GM12865 (cell line): ENCODE data around the gene CT45A9.
"Not testable (repeated sequence)": the region's sequence is repeated elsewhere in the genome, so short reads cannot be mapped to it uniquely, and the experiment has no call there.

Source experiments
- DNase-seq: peaks from one replicate; pipeline ENCODE4 v3.0.0; 2010; ENCODE audit warnings: low read depth
- H3K4me3 ChIP-seq: 2 replicates; pipeline ENCODE4 v1.5.1; 2011; ENCODE audit warnings: mild to moderate bottlenecking, low read depth, low read length, control low read depth
- CTCF ChIP-seq: IDR thresholded peaks from 2 replicates; pipeline ENCODE4 v1.5.1; 2011; ENCODE audit warnings: low read length, control low read depth, low read depth, inconsistent platforms; ENCODE audit not compliant: insufficient read depth; ENCODE audit errors: missing control alignments

Gene CT45A9, protein sequence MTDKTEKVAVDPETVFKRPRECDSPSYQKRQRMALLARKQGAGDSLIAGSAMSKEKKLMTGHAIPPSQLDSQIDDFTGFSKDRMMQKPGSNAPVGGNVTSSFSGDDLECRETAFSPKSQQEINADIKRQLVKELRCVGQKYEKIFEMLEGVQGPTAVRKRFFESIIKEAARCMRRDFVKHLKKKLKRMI

GRCh38 chrX:135871712-135872111 lies at the start of gene CT45A9:
Gene CT45A9 (minus strand): TSS chrX:135871812. CDS start chrX:135868061, 3,751 bp downstream.
- not testable (repeated sequence) for DNase-seq, H3K4me3 ChIP-seq

GRCh38 chrX:135920516-135920915 lies 48.9 kb upstream of the CT45A9 start:
- not testable (repeated sequence) for H3K4me3 ChIP-seq, DNase-seq

DNA sequence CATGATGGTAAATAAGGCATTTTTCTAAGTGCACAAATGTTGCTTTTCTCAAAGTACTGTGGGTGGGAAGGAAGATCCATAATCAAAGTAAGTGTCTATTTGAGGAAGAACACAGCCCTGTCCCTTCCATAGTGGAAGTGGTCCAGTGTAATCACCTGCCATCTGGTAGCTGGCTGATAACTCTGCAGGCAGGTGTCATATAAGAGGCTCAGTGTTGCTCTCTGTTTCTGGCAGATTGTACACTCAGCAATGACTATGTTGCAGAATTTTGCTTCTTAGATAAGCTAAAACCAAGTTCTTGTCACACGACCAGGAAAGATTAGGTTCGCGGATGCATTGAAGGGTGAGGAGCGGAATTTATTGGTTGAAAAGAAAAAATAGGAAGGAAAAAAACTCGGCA lies 42.8 kb upstream of the CT45A9 start:
- TF ChIP-seq CTCF = no peak
- no peak for DNase-seq
- H3K4me3 ChIP-seq = no peak overlapping the region

- TF ChIP-seq CTCF = no peak
- no peak for DNase-seq
- no peak overlapping the region for H3K4me3 ChIP-seq
Observed at GRCh38 chrX:135910251-135910650, 38.6 kb upstream of the CT45A9 start.

GRCh38 chrX:135893294-135893817 lies 21.7 kb upstream of the CT45A9 start, which contains the start of the genes CT45A10 and SAGE1:
Gene CT45A10 (minus strand): TSS chrX:135893444. CDS start chrX:135885344, 8,100 bp downstream.
Gene SAGE1 (plus strand): TSS chrX:135893716. CDS start chrX:135896243, 2,527 bp downstream.
- no peak within 1 kb of the TSS for H3K4me3 ChIP-seq
- no peak for TF ChIP-seq CTCF
- DNase-seq = no peak

DNA sequence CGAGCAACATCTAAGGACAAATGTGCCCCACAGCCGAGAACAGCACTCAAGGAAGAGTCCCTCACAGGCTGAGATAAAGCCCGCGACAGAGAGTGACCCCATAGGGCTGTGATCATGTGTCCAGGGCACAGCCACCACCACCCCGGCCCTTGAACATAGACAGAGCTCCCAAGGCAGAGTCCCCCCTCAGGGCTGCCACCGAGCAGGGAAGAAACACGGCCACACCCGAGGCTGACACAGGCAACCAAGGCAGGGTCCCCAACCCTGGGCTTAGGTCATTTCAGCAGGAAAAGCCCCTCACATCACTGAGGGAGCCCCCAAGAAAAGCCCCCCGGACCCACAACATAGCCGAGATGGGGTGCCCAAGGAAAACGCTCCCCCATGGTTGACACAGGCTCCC lies 21.2 kb upstream of the CT45A9 start:
- TF ChIP-seq CTCF = no peak
- no peak for DNase-seq
- no peak overlapping the region for H3K4me3 ChIP-seq

DNA sequence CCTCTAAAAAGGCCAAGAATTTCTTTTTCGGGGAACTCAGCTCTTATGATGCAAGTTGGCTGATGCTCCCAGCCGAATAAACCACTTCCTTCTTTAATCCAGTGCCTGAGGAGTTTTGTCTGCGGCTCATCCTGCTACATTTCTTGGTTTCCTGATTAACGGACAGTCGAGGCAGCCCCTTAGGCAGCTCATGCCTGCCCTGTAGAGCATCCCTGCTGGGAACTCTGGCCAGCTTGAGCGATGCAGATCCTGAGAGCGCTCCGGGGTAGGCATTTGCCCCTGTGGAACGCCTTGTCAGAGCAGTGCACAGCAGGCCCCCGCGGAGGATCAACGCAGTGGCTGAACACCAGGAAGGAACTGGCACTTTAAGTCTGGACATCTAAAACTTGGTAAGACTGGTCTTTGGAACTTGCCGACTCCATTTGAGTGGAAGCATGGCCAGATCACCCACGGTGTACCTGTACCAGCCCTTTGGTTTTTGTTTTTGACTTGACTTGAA lies 18.5 kb upstream of the CT45A9 start:
- TF ChIP-seq CTCF = no peak
- no peak overlapping the region for H3K4me3 ChIP-seq
- DNase-seq = no peak

GRCh38 chrX:135888976-135889375 lies 17.4 kb upstream of the CT45A9 start:
- H3K4me3 ChIP-seq = not testable (repeated sequence)
- DNase-seq = peak; percentile 37
- peak; percentile 27 for TF ChIP-seq CTCF

GRCh38 chrX:135888230-135888629 lies 16.6 kb upstream of the CT45A9 start:
- not testable (repeated sequence) for H3K4me3 ChIP-seq, DNase-seq

- H3K4me3 ChIP-seq, DNase-seq: not testable (repeated sequence)
Observed at GRCh38 chrX:135882741-135883140, 11.1 kb upstream of the CT45A9 start.

DNA sequence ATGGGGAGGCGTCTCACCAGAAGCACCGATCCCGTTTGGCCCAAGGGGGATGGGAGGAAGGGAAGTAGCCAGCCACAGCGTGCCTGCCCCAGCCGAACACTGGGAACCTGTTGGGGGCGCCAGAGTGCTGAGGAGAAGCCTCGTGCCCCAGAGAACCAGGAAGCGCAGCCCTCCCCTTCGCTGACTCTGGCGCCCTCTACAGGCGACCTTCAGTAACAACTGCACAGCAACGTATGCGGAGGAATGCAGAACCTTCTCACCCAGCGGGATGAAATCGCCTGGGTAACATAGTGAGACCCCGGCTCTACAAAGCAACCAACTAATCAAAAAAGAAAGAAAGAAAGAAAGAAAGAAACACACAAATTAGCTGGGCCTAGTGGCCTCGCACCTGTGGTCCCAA lies 17.2 kb downstream of the CT45A9 start, which contains the start of gene CT45A8:
Gene CT45A8, minus strand, starts transcription at position 101 of the 400 bp plus-strand sequence. CDS start 3,755 bp downstream, outside the sequence.
- DNase-seq, H3K4me3 ChIP-seq: not testable (repeated sequence)
